ENCODE measurements around the gene NANOS3. TPM values are rescaled to one million over a fixed set of nuclear protein-coding genes. Genes with fewer than 3 reads are reported as not detected.
"Not testable (repeated sequence)": the region's sequence is repeated elsewhere in the genome, so short reads cannot be mapped to it uniquely, and the experiment has no call there.

Gene NANOS3
- polyA plus RNA-seq, 1 donor = 1.2 TPM

GRCh38 chr19:13842291-13843103 lies 34.4 kb upstream of the NANOS3 start:
- no peak for DNase-seq

- DNase-seq = no peak
Measured at GRCh38 chr19:13843104-13843921, 33.6 kb upstream of the NANOS3 start.

GRCh38 chr19:13844130-13844631 lies 32.8 kb upstream of the NANOS3 start:
- DNase-seq = no peak

GRCh38 chr19:13846557-13847406 lies 30.2 kb upstream of the NANOS3 start:
- DNase-seq = peak; percentile 95

GRCh38 chr19:13847407-13848339 lies 29.3 kb upstream of the NANOS3 start:
- DNase-seq = peak; percentile 93

- no peak for DNase-seq
Measured at GRCh38 chr19:13848340-13848677, 28.6 kb upstream of the NANOS3 start.

GRCh38 chr19:13848798-13849676 lies 27.9 kb upstream of the NANOS3 start:
- DNase-seq = no peak

GRCh38 chr19:13849991-13850909 lies 26.7 kb upstream of the NANOS3 start:
- no peak for DNase-seq

GRCh38 chr19:13850910-13851733 lies 25.8 kb upstream of the NANOS3 start:
- DNase-seq = no peak

GRCh38 chr19:13851734-13852114 lies 25.2 kb upstream of the NANOS3 start:
- not testable (repeated sequence) for DNase-seq

GRCh38 chr19:13852171-13852707 lies 24.7 kb upstream of the NANOS3 start:
- DNase-seq = not testable (repeated sequence)

GRCh38 chr19:13856497-13856896 lies 20.4 kb upstream of the NANOS3 start:
- DNase-seq = no peak

GRCh38 chr19:13859361-13859880 lies 17.5 kb upstream of the NANOS3 start:
- DNase-seq = no peak

- DNase-seq = no peak
Measured at GRCh38 chr19:13860679-13861391, 16.1 kb upstream of the NANOS3 start.

- DNase-seq = no peak
Measured at GRCh38 chr19:13861392-13861713, 15.6 kb upstream of the NANOS3 start.

GRCh38 chr19:13861714-13862531 lies 15.0 kb upstream of the NANOS3 start:
- DNase-seq = peak; percentile 92
